RCC 7860 (cell line): ENCODE results near the gene OSBPL8.
"Not testable (repeated sequence)": the region's sequence is repeated elsewhere in the genome, so short reads cannot be mapped to it uniquely, and the experiment has no call there.

Experiments
- DNase-seq: peaks from one replicate; pipeline ENCODE4 v3.0.0-alpha.2; 2015; ENCODE audit warnings: low spot score
- FAIRE-seq: peaks from 2 replicates; lab custom pipeline; 2012; peaks lifted over from hg19 to GRCh38; lab: Jason Lieb, UNC

OSBPL8 gene

GRCh38 chr12:76529226-76529918 is 30.2 kb downstream of the OSBPL8 start:
- no peak for FAIRE-seq
- no peak for DNase-seq

GRCh38 chr12:76523408-76523807 is 36.2 kb downstream of the OSBPL8 start:
- FAIRE-seq = no peak
- DNase-seq = no peak

GRCh38 chr12:76520348-76520747 is 39.2 kb downstream of the OSBPL8 start:
- FAIRE-seq = no peak

GRCh38 chr12:76519538-76519937 is 40.0 kb downstream of the OSBPL8 start:
- FAIRE-seq = no peak

More at GRCh38 chr12:76520348-76520747, 39.2 kb downstream of the OSBPL8 start:
- DNase-seq = no peak

GRCh38 chr12:76518699-76519098 is 40.9 kb downstream of the OSBPL8 start:
- DNase-seq (no peak), FAIRE-seq (no peak)

More at GRCh38 chr12:76519538-76519937, 40.0 kb downstream of the OSBPL8 start:
- no peak for DNase-seq

- FAIRE-seq = no peak
- DNase-seq = no peak
Measured at GRCh38 chr12:76515271-76515670, 44.3 kb downstream of the OSBPL8 start.

- DNase-seq, FAIRE-seq: not testable (repeated sequence)
Measured at GRCh38 chr12:76511116-76511716, 48.4 kb downstream of the OSBPL8 start.

GRCh38 chr12:76508128-76508980 is 51.2 kb downstream of the OSBPL8 start:
- FAIRE-seq = no peak
- DNase-seq = no peak

GRCh38 chr12:76506149-76506548 is 53.4 kb downstream of the OSBPL8 start:
- FAIRE-seq (no peak), DNase-seq (no peak)

- no peak for FAIRE-seq
Measured at GRCh38 chr12:76505050-76505449, 54.5 kb downstream of the OSBPL8 start.

GRCh38 chr12:76504606-76505005 is 55.0 kb downstream of the OSBPL8 start:
- DNase-seq (no peak), FAIRE-seq (no peak)

More at GRCh38 chr12:76505050-76505449, 54.5 kb downstream of the OSBPL8 start:
- no peak for DNase-seq

GRCh38 chr12:76503957-76504356 is 55.6 kb downstream of the OSBPL8 start:
- FAIRE-seq (no peak), DNase-seq (no peak)

- no peak for FAIRE-seq
- DNase-seq = no peak
Measured at GRCh38 chr12:76501390-76501789, 58.2 kb downstream of the OSBPL8 start.

- DNase-seq, FAIRE-seq: not testable (repeated sequence)
Measured at GRCh38 chr12:76499136-76499535, 60.4 kb downstream of the OSBPL8 start.

GRCh38 chr12:76495556-76495955 is 64.0 kb downstream of the OSBPL8 start:
- FAIRE-seq = no peak
- no peak for DNase-seq

- DNase-seq (no peak), FAIRE-seq (no peak)
Measured at GRCh38 chr12:76491292-76491691, 68.3 kb downstream of the OSBPL8 start.

GRCh38 chr12:76490763-76491162 is 68.8 kb downstream of the OSBPL8 start:
- FAIRE-seq = no peak
- DNase-seq = no peak

- FAIRE-seq (no peak), DNase-seq (no peak)
Measured at GRCh38 chr12:76489737-76490136, 69.8 kb downstream of the OSBPL8 start.

- no peak for DNase-seq
- peak; percentile 51 for FAIRE-seq
Measured at GRCh38 chr12:76486011-76486410, 73.6 kb downstream of the OSBPL8 start.

- DNase-seq = no peak
- no peak for FAIRE-seq
Measured at GRCh38 chr12:76480796-76481195, 78.8 kb downstream of the OSBPL8 start.

- no peak for FAIRE-seq
Measured at GRCh38 chr12:76478045-76478444, 81.5 kb downstream of the OSBPL8 start.

More at GRCh38 chr12:76478045-76478444, 81.5 kb downstream of the OSBPL8 start:
- DNase-seq = no peak
